Activated naive CD8-positive, alpha-beta T cell (primary cell): ENCODE measurements around the gene SNRPA.
A peak's percentile ranks its signal among the peaks of the same experiment; 100 is the strongest.
"Not testable (repeated sequence)": the region's sequence is repeated elsewhere in the genome, so short reads cannot be mapped to it uniquely, and the experiment has no call there.

Source experiments
- H3K27ac Mint-ChIP-seq: one replicate; pipeline ENCODE4 v1.8.0; 2021; ENCODE audit warnings: mixed read lengths
- H3K27me3 Mint-ChIP-seq: one replicate; pipeline ENCODE4 v1.8.0; 2021; ENCODE audit warnings: mixed read lengths
- H3K36me3 Mint-ChIP-seq: one replicate; pipeline ENCODE4 v1.8.0; 2021; ENCODE audit warnings: mixed read lengths
- H3K4me1 Mint-ChIP-seq: one replicate; pipeline ENCODE4 v1.8.0; 2021; ENCODE audit warnings: low read depth, mixed read lengths
- H3K4me3 Mint-ChIP-seq: one replicate; pipeline ENCODE4 v1.8.0; 2021; ENCODE audit warnings: mild to moderate bottlenecking, mixed read lengths
- H3K9me3 Mint-ChIP-seq: one replicate; pipeline ENCODE4 v1.8.0; 2021; ENCODE audit warnings: low read depth, mixed read lengths

The SNRPA gene

GRCh38 chr19:40717325-40717879, 33.6 kb upstream of the SNRPA start:
- no peaks in the 10 kb centered on the region for H3K9me3 Mint-ChIP-seq
- H3K4me1 Mint-ChIP-seq, result peaks cover 62% of the 10 kb centered on the region
- H3K27ac Mint-ChIP-seq, result no peak overlapping the region
- peak overlapping the region; percentile 97 for H3K4me3 Mint-ChIP-seq
- no peaks in the 10 kb centered on the region for H3K27me3 Mint-ChIP-seq
- H3K36me3 Mint-ChIP-seq, result no peaks in the 10 kb centered on the region

DNA sequence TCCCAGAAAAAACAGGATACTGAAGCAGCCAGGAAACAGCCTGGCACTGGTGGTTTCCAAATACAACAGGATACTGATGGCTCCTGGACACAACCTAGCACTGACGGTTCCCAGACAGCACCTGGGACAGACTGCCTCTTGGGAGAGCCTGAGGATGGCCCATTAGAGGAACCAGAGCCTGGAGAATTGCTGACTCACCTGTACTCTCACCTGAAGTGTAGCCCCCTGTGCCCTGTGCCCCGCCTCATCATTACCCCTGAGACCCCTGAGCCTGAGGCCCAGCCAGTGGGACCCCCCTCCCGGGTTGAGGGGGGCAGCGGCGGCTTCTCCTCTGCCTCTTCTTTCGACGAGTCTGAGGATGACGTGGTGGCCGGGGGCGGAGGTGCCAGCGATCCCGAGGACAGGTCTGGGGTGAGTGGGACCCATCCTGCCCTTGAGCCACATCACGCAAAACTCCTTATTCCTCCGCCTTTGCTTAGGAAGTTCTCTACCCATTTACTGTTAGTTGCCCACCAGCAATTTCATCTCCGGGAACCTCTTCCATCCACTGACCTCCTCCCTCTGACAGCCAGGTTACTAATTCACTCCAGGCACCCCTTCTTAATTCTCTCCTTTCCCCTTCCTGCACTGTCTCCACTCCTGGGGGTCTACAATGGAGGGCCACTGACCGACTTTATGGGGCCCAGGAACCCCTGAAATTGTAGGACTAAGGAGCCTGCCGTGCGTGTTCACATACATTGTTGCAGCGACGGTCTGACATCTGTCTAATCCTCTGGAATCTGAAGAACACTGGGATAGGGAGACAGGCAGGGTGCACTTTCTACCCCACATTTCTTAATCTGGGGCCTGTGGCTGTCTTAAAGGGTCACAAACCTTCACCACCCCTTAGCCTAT, 32.9 kb upstream of the SNRPA start:
- Mint-ChIP-seq H3K36me3 (no peaks in the 10 kb centered on the region), H3K4me1 (peaks cover 62% of the 10 kb centered on the region), H3K27ac (peak overlapping the region; percentile 91), H3K4me3 (peak overlapping the region; percentile 97), H3K27me3 (no peaks in the 10 kb centered on the region), H3K9me3 (no peaks in the 10 kb centered on the region)

DNA sequence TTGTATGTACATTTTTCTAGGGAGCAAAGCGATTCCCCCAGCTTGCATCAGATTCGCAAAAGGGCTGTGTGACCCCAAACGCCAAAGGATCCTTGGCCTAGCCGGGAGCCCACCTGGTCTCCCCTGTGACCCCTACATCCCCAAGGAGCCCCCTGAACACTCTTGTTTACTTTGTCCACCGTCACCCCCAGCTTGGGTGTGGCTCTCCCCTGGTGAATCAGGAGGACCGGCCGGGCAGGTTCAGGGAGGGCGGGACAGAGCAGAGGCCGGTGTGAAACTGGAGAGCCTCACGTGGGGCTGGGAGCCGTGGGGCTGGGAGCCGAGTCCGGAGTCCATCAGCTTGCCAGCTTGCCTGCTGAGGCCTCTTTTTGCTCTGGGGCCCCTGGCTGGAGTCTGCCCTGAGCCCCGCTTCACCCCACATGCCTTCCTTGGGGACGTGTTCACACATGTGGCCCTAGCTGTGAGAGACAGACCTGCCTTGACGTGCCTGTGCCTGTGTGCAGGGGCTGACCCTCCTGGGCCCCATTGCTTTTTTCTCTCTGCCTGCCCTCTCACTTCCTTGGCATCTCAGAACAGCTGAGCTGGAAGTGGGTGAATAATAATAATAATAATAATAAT, 32.1 kb upstream of the SNRPA start:
- peak overlapping the region; percentile 22 for H3K27ac Mint-ChIP-seq
- H3K36me3 Mint-ChIP-seq, result no peaks in the 10 kb centered on the region
- no peaks in the 10 kb centered on the region for H3K27me3 Mint-ChIP-seq
- H3K9me3 Mint-ChIP-seq, result no peaks in the 10 kb centered on the region
- peaks cover 62% of the 10 kb centered on the region for H3K4me1 Mint-ChIP-seq
- H3K4me3 Mint-ChIP-seq, result peak overlapping the region; percentile 97

- Mint-ChIP-seq H3K9me3 (no peaks in the 10 kb centered on the region), H3K27me3 (no peaks in the 10 kb centered on the region), H3K27ac (peak overlapping the region; percentile 12), H3K36me3 (no peaks in the 10 kb centered on the region), H3K4me3 (peak overlapping the region; percentile 97), H3K4me1 (peaks cover 62% of the 10 kb centered on the region)
Measured at GRCh38 chr19:40719414-40719894, 31.5 kb upstream of the SNRPA start.

DNA sequence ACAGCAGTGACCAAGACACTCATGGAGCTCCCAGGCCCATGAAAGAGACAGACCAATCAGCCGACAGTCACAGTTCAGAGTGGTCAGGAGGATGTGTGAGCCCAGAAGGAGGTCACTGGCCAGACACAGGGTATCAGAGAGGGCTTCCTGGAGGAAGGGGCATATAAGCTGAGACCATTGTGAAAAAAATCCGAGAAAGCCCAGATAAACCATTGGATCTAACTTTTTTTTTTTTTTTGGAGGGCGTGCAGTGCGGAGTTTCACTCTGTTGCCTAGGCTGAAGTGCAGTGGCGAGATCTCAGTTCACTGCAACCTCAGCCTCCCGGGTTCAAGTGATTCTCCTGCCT, 29.9 kb upstream of the SNRPA start:
- no peaks in the 10 kb centered on the region for H3K9me3 Mint-ChIP-seq
- peak overlapping the region; percentile 74 for H3K4me3 Mint-ChIP-seq
- no peaks in the 10 kb centered on the region for H3K36me3 Mint-ChIP-seq
- H3K27ac Mint-ChIP-seq, result no peak overlapping the region
- no peaks in the 10 kb centered on the region for H3K27me3 Mint-ChIP-seq
- peaks cover 48% of the 10 kb centered on the region for H3K4me1 Mint-ChIP-seq

DNA sequence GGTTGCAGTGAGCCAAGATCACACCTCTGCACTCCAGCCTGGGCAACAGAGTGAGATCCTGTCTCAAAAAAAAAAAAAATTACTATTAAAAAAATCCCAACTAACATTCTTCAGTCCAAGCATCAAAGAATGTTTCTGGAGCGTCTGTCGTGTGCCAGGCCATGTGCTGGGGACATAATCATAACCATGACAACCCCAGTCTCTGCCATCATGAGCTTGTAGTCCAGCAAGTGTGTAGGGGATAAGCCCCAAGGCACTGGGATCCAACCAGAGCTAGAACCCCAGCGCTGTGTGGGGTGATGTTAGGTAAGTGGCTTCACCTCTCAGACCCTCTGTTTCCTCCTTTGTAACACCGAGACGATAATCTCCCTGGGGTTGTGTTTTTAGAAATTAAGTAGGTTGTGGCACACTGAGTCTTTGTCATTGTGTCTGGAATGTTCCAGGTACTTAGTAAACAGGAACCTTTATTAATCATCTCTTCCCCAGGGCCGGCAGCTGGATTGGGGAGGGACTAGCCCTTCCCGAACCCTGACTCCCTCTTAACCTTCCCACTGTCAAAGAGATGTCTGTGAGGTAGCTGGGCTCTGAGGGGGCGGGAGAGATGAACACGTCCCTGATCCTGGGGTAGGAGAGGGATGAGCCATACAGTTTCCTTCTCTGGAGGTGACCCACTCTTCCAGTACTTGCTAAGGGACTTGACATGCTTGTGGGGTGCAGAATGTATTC, 28.9 kb upstream of the SNRPA start:
- Mint-ChIP-seq H3K27me3 (no peaks in the 10 kb centered on the region), H3K27ac (no peak overlapping the region), H3K36me3 (peaks cover 3% of the 10 kb centered on the region), H3K9me3 (no peaks in the 10 kb centered on the region), H3K4me3 (no peak overlapping the region), H3K4me1 (peaks cover 42% of the 10 kb centered on the region)

- H3K4me1 Mint-ChIP-seq, result peaks cover 31% of the 10 kb centered on the region
- H3K36me3 Mint-ChIP-seq, result peaks cover 3% of the 10 kb centered on the region
- no peak overlapping the region for H3K4me3 Mint-ChIP-seq
- no peaks in the 10 kb centered on the region for H3K27me3 Mint-ChIP-seq
- H3K27ac Mint-ChIP-seq, result no peak overlapping the region
- no peaks in the 10 kb centered on the region for H3K9me3 Mint-ChIP-seq
Measured at GRCh38 chr19:40723661-40724254, 27.2 kb upstream of the SNRPA start.

DNA sequence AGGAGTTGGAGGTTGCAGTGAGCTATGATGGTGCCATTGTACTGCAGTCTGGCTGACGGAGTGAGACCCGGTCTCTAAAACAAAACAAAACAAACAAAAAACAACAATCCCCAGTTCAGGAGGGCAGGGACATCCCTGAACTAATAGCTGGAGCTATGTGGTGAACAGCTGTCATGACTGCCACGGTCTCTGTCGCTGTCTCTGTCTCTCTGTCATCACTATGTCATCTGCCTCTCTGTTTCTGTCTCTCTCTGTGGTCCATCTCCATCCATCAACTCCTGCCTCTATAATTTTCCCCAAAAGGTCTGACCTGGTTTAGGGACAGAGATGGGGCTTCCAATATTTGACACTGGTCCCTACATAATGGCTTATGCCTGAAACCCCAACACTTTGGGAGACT, 26.7 kb upstream of the SNRPA start:
- Mint-ChIP-seq H3K4me3 (no peak overlapping the region), H3K9me3 (no peaks in the 10 kb centered on the region), H3K4me1 (peaks cover 30% of the 10 kb centered on the region), H3K27me3 (no peaks in the 10 kb centered on the region), H3K36me3 (peaks cover 3% of the 10 kb centered on the region), H3K27ac (no peak overlapping the region)

DNA sequence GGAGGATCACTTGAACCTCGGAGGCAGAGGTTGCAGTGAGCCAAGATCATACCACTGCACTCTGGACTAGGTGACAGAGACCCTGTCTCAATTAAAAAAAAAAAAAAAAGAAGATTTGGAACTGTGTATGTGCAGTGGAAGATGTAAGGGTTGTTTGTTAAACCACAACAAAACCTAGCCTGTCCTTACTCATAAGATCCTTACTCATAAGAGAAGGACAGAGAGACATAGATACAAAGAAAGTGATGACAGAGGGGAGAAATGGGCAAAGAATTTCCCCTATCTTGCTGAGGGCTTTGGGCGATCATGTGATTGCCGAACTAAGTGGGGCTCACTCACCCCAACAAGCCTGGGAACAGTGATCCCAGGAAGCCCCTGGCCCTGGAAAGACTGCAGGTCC, 26.1 kb upstream of the SNRPA start:
- Mint-ChIP-seq H3K4me1 (peaks cover 24% of the 10 kb centered on the region), H3K36me3 (peaks cover 3% of the 10 kb centered on the region), H3K9me3 (no peaks in the 10 kb centered on the region), H3K4me3 (no peak overlapping the region), H3K27ac (no peak overlapping the region), H3K27me3 (no peaks in the 10 kb centered on the region)

- Mint-ChIP-seq H3K4me3 (no peak overlapping the region), H3K4me1 (peaks cover 12% of the 10 kb centered on the region), H3K9me3 (no peaks in the 10 kb centered on the region), H3K36me3 (peaks cover 9% of the 10 kb centered on the region), H3K27me3 (no peaks in the 10 kb centered on the region), H3K27ac (no peak overlapping the region)
Measured at GRCh38 chr19:40726279-40726678, 24.7 kb upstream of the SNRPA start.

DNA sequence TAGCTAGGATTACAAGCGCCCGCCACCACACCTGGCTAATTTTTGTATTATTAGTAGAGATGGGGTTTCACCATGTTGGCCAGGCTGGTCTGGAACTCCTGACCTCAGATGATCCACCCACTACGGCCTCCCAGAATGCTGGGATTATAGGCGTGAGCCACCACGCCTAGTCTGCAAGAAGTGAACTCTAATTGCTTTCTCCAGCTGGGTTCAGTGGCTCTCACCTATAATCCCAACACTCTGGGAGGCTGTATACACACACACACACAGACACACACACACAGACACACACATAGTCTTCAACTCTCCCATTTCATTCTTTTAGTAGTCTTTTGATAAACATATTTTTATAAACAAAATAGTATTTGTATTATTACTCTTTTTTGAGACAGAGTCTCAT, 20.9 kb upstream of the SNRPA start:
- peaks cover 22% of the 10 kb centered on the region for H3K36me3 Mint-ChIP-seq

GRCh38 chr19:40732304-40732703, 18.7 kb upstream of the SNRPA start:
- not testable (repeated sequence) for H3K27ac Mint-ChIP-seq, H3K27me3 Mint-ChIP-seq, H3K4me1 Mint-ChIP-seq, H3K9me3 Mint-ChIP-seq, H3K4me3 Mint-ChIP-seq
- peaks cover 20% of the 10 kb centered on the region for H3K36me3 Mint-ChIP-seq

More for the DNA sequence above, 20.9 kb upstream of the SNRPA start:
- not testable (repeated sequence) for H3K27me3 Mint-ChIP-seq, H3K4me1 Mint-ChIP-seq, H3K9me3 Mint-ChIP-seq, H3K4me3 Mint-ChIP-seq, H3K27ac Mint-ChIP-seq

DNA sequence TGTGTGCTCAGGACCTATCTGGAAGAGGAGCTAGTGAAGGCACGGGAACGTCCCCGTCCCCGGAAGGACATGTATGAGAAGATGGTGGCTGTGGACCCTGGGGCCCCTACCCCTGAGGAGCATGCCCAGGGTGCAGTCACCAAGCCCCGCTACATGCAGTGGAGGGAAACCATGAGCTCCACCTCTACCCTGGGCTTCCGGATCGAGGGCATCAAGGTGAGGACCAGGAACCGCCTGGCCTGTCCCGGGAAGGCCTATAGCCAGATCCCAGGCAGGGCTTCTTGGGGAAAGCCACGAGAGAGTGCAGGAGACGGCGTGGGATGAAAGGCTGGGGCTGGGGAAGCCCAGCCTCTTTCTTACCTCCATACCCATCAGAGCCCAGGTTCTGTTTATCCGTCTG, 17.9 kb upstream of the SNRPA start:
- Mint-ChIP-seq H3K27ac (no peak overlapping the region), H3K27me3 (no peaks in the 10 kb centered on the region), H3K4me3 (no peak overlapping the region), H3K9me3 (no peaks in the 10 kb centered on the region), H3K36me3 (peaks cover 21% of the 10 kb centered on the region), H3K4me1 (no peaks in the 10 kb centered on the region)

GRCh38 chr19:40735013-40735771, 15.8 kb upstream of the SNRPA start:
- Mint-ChIP-seq H3K27ac (no peak overlapping the region), H3K4me3 (no peak overlapping the region), H3K27me3 (no peaks in the 10 kb centered on the region), H3K9me3 (no peaks in the 10 kb centered on the region), H3K36me3 (peaks cover 21% of the 10 kb centered on the region), H3K4me1 (no peaks in the 10 kb centered on the region)
